Astrocyte (in vitro differentiated cells and primary cell): ENCODE results near the gene SHROOM3.

ENCODE experiments used
- EZH2 ChIP-seq: IDR thresholded peaks from 2 replicates; pipeline ENCODE4 v1.6.1; 2012; ENCODE audit warnings: mild to moderate bottlenecking, low read length, inconsistent platforms; ENCODE audit not compliant: insufficient read depth
- TF ChIP-seq, protein P1 (sequence below): IDR thresholded peaks from 2 replicates; pipeline ENCODE4 v1.5.1; 2011; ENCODE audit warnings: low read depth, mild to moderate bottlenecking, inconsistent platforms, low read length, moderate library complexity; ENCODE audit not compliant: insufficient read depth

DNA sequence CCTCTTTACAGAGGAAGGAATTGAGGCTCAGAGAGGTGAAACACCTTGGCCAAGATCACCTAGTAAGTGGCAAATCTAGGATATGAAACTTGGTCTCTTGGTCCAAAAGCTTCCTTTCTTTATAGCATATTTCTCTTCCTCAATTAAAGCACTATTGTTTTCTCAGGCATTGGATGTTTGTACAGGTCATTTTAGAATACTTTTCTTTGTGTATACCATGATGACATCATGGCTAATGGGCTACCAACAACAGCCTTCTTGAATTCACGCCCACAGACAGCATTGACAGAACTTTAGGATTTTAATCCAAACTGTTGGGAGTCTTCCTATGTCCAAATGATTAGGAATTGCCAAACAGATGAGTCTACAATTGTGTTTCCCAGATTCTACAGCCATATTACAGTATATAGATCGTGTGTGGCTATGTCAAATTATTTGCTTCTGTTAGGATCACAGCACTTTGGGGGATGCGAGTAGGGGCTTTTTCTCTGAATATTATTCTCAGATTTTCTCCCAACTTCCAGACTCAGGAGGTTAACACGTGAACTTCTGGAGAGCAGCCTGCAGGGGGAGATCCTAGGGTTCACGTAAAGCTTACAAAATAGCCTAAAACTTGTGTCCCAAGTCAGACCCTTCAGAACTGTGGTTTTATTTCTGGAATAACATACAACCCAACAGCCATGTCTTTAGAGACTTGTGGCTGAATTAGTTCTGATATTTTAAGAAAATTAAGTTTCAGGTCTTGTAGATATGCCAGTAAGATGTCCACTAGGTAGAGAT, 191.8 kb downstream of the SHROOM3 start:
- TF ChIP-seq, protein P1, sequence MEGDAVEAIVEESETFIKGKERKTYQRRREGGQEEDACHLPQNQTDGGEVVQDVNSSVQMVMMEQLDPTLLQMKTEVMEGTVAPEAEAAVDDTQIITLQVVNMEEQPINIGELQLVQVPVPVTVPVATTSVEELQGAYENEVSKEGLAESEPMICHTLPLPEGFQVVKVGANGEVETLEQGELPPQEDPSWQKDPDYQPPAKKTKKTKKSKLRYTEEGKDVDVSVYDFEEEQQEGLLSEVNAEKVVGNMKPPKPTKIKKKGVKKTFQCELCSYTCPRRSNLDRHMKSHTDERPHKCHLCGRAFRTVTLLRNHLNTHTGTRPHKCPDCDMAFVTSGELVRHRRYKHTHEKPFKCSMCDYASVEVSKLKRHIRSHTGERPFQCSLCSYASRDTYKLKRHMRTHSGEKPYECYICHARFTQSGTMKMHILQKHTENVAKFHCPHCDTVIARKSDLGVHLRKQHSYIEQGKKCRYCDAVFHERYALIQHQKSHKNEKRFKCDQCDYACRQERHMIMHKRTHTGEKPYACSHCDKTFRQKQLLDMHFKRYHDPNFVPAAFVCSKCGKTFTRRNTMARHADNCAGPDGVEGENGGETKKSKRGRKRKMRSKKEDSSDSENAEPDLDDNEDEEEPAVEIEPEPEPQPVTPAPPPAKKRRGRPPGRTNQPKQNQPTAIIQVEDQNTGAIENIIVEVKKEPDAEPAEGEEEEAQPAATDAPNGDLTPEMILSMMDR = peak; percentile 28
- TF ChIP-seq EZH2 = no peak
